AG04450 (cell line): Measurements from ENCODE around the gene ATP6V0E2. TPM values are rescaled to one million over a fixed set of nuclear protein-coding genes. Genes with fewer than 3 reads are reported as not detected.
"Not testable (repeated sequence)": the region's sequence is repeated elsewhere in the genome, so short reads cannot be mapped to it uniquely, and the experiment has no call there.

Source experiments
- CTCF ChIA-PET: fragments of 300-600, 350-600 bp; formaldehyde crosslinking; extraction: SDS; loops from one replicate; lab custom pipeline; 2022; ENCODE audit warnings: antibody characterized with exemption, inconsistent platforms; lab: Charles Lee
- POLR2A ChIA-PET: fragments of 350-600 bp; formaldehyde crosslinking; extraction: SDS; loops from one replicate; lab custom pipeline; 2021; ENCODE audit warnings: antibody characterized with exemption, inconsistent platforms; lab: Yijun Ruan, JAX
- DNase-seq: peaks from one replicate; pipeline ENCODE4 v3.0.0-alpha.2; 2011; ENCODE audit warnings: low read depth, low spot score
- H3K27ac ChIP-seq: one replicate; pipeline ENCODE4 v1.5.1; 2012; ENCODE audit warnings: low read depth, low read length, control low read depth
- H3K27me3 ChIP-seq: one replicate; pipeline ENCODE4 v1.6.0; 2012; ENCODE audit warnings: low read length; ENCODE audit not compliant: control insufficient read depth, insufficient read depth
- H3K4me3 ChIP-seq: 2 replicates; pipeline ENCODE4 v1.5.1; 2011; ENCODE audit warnings: mild to moderate bottlenecking, low read depth, low read length, control low read depth
- H3K9me3 ChIP-seq: 2 replicates; pipeline ENCODE4 v1.5.1; 2012; ENCODE audit warnings: low read length; ENCODE audit not compliant: control insufficient read depth, insufficient read depth
- CTCF ChIP-seq: IDR thresholded peaks from 2 replicates; pipeline ENCODE4 v1.5.1; 2011; ENCODE audit warnings: low read depth, low read length, control low read depth, inconsistent platforms
- polyA plus RNA-seq: library from polyadenylated mRNA; depleted of rRNA; stranded (reverse); fragments of >200 nt; gene quantifications from 2 replicates; pipeline ENCODE4 v1.2.3, GENCODE V29; 2011

ATP6V0E2 gene
- polyA plus RNA-seq, 1 experiment = 13.4 TPM

- no peak for TF ChIP-seq CTCF
- H3K9me3 ChIP-seq = no peaks in the 10 kb centered on the region; the same call in 1 of the 2 replicates
- H3K4me3 ChIP-seq = no peak overlapping the region
- no peaks in the 10 kb centered on the region for H3K27me3 ChIP-seq
- ChIA-PET CTCF (interaction anchor here (1.3 to 2.6 kb wide), 8 partner anchors 9 to 77 kb away, joined by 3 to 18 read pairs (median 6); partner anchors contain the start of gene ZNF862), POLR2A (no interaction called here)
- no peak for DNase-seq
- H3K27ac ChIP-seq = no peak overlapping the region
These were observed 10.2 kb downstream of the ATP6V0E2 start for GRCh38 chr7:149884016-149884415.

GRCh38 chr7:149884541-149884940 is 10.8 kb downstream of the ATP6V0E2 start:
- no peak for TF ChIP-seq CTCF
- H3K27me3 ChIP-seq = no peaks in the 10 kb centered on the region
- POLR2A ChIA-PET = no interaction called here
- no peak overlapping the region for H3K4me3 ChIP-seq
- CTCF ChIA-PET = interaction anchor here (1.3 to 2.6 kb wide), 7 partner anchors 8 to 78 kb away, joined by 3 to 18 read pairs (median 7); no protein-coding TSS in a partner anchor
- H3K9me3 ChIP-seq = no peaks in the 10 kb centered on the region; the same call in 1 of the 2 replicates
- H3K27ac ChIP-seq = no peak overlapping the region
- DNase-seq = no peak

- Histone ChIP-seq H3K4me3 (no peak overlapping the region), H3K27ac (no peak overlapping the region), H3K27me3 (no peaks in the 10 kb centered on the region), H3K9me3 (no peaks in the 10 kb centered on the region; the same call in 1 of the 2 replicates)
- ChIA-PET POLR2A (no interaction called here), CTCF (interaction anchor here (0.6 to 2.3 kb wide), 2 partner anchors 11 to 339 kb away, joined by 3 to 9 read pairs; no protein-coding TSS in a partner anchor)
- TF ChIP-seq CTCF = no peak
- no peak for DNase-seq
These were observed 11.6 kb downstream of the ATP6V0E2 start for GRCh38 chr7:149885191-149886017.

GRCh38 chr7:149886018-149886415 is 12.2 kb downstream of the ATP6V0E2 start:
- CTCF ChIA-PET = interaction anchor here (0.6 kb wide), 1 partner anchor 339 kb away, joined by 3 read pairs; no protein-coding TSS in a partner anchor
- POLR2A ChIA-PET = no interaction called here
- H3K9me3 ChIP-seq = no peaks in the 10 kb centered on the region; the same call in 1 of the 2 replicates
- no peak for TF ChIP-seq CTCF
- H3K27me3 ChIP-seq = no peaks in the 10 kb centered on the region
- DNase-seq = no peak
- no peak overlapping the region for H3K27ac ChIP-seq
- H3K4me3 ChIP-seq = no peak overlapping the region

GRCh38 chr7:149887311-149887710 is 13.5 kb downstream of the ATP6V0E2 start:
- no peak for TF ChIP-seq CTCF
- ChIA-PET POLR2A (no interaction called here), CTCF (no interaction called here)
- no peak overlapping the region for H3K4me3 ChIP-seq
- H3K27ac ChIP-seq = no peak overlapping the region
- no peak for DNase-seq
- no peaks in the 10 kb centered on the region; the same call in 1 of the 2 replicates for H3K9me3 ChIP-seq
- H3K27me3 ChIP-seq = no peaks in the 10 kb centered on the region

GRCh38 chr7:149890715-149891114 is 16.9 kb downstream of the ATP6V0E2 start:
- H3K27me3 ChIP-seq, H3K27ac ChIP-seq, H3K9me3 ChIP-seq, DNase-seq, POLR2A ChIA-PET, CTCF ChIA-PET, H3K4me3 ChIP-seq: not testable (repeated sequence)

- DNase-seq, POLR2A ChIA-PET, H3K9me3 ChIP-seq, CTCF ChIA-PET, H3K27ac ChIP-seq, H3K27me3 ChIP-seq, H3K4me3 ChIP-seq: not testable (repeated sequence)
These were observed 21.2 kb downstream of the ATP6V0E2 start for GRCh38 chr7:149894957-149895356.
